ENCODE data around the gene TNNC1. TPM values are rescaled to one million over a fixed set of nuclear protein-coding genes. Genes with fewer than 3 reads are reported as not detected.

TNNC1 gene
- total and polyA plus RNA-seq, 3 experiments from 2014 or later: 2.2 to 2.3 TPM; not detected in 1

DNA sequence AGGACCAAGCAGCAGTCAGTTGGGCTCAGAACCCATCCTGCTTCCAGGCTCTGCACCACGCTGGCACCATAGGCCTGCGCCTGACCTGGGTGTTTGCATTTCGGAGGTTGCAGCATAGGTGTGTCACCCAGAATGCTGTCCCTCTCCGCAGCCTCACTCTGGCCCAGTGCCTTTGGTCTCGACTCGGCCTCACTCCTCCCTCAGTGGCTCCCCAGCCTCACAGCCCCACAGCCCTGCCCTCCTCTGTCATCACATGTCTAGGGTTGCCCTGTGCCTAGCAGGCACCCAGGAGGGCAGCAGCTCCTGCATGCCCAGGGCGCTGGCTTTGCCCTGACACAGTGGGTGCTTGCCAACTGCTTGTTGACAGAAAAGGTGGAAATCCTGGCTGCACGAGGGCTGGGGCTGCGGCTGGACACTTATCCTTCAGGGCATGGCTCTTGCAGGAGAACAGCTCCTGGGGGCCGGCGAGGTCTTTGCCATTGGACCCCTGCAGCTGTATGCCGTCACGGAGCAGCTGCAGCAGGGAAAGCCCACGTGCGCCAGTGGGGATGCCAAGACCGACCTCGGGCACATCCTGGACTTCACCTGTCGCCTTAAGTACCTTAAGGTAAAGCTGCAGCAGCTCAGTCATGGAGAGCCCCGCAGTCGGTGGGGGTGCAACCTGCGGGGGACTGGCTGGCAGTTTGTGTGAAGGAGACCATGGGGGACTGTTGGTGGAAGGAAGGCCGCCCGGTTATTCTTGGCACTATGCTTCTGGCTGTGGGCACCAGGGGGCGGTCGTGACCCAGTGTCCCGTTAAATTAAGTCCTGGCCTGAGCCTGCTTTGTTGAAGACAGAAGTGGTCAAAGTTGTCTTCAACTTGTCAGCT, 17.8 kb upstream of the TNNC1 start:
- Histone ChIP-seq H3K27ac (ENCODE audit: low read depth, low read length) (no peak overlapping the region), H3K9me3 (ENCODE audit: low read length) (no peaks in the 10 kb centered on the region), H3K36me3 (ENCODE audit: insufficient read depth, low read length) (peaks cover 49% of the 10 kb centered on the region), H3K27me3 (ENCODE audit: insufficient read depth, low read length, poor library complexity, severe bottlenecking) (no peaks in the 10 kb centered on the region), H3K4me3 (ENCODE audit: low read length) (no peak overlapping the region), H3K4me1 (ENCODE audit: insufficient read depth, low read length) (no peaks in the 10 kb centered on the region)
- peaks cover 0 to 81% (median 0%) of the 10 kb centered on the region in 3 donors for H3K36me3 Mint-ChIP-seq
- peaks cover 0 to 8% (median 3%) of the 10 kb centered on the region in 3 donors for H3K4me1 Mint-ChIP-seq
- H3K4me3 Mint-ChIP-seq: no peak overlapping the region
- peak overlapping the region in 2 of 8 donors; percentile 24 to 47 for H3K27ac Mint-ChIP-seq
- H3K27me3 Mint-ChIP-seq: no peaks in the 10 kb centered on the region
- no peaks in the 10 kb centered on the region for H3K9me3 Mint-ChIP-seq
- no peak for DNase-seq
- ChIA-PET CTCF (interaction anchor here (1.1 kb wide), 1 partner anchor 15 kb away, joined by 3 read pairs; no protein-coding TSS in a partner anchor), POLR2A (no interaction called here)

DNA sequence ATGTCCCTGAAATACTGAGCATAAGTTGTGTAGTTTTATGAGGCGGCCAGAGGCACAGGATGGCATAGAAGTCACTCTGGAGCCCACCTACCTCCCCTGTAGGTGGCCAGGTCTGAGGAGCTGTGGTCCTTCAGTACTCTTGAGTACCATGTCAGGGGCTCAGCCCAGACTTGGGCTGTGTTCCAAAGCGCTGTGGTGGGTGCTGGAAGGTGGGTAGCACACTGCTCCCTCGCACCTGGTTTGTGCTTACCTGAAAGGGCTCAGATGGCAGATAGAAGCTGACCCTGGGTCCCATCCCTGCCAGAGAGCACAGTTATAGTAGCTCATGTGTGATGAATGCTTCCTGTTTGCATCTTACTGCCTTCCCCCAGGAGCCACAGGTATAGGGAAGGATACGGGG, 17.1 kb upstream of the TNNC1 start:
- no peak overlapping the region for H3K27ac Mint-ChIP-seq
- CTCF ChIA-PET: interaction anchor here (1.1 kb wide), 1 partner anchor 14 kb away, joined by 3 read pairs; no protein-coding TSS in a partner anchor
- no peaks in the 10 kb centered on the region for H3K9me3 Mint-ChIP-seq
- POLR2A ChIA-PET: no interaction called here
- peaks cover 45% of the 10 kb centered on the region for H3K36me3 ChIP-seq (ENCODE audit: insufficient read depth, low read length)
- H3K27me3 Mint-ChIP-seq: no peaks in the 10 kb centered on the region
- no peak overlapping the region for H3K4me3 Mint-ChIP-seq
- H3K4me1 ChIP-seq (ENCODE audit: insufficient read depth, low read length): no peaks in the 10 kb centered on the region
- no peak for DNase-seq
- H3K27me3 ChIP-seq (ENCODE audit: insufficient read depth, low read length, poor library complexity, severe bottlenecking): no peaks in the 10 kb centered on the region
- H3K27ac ChIP-seq (ENCODE audit: low read depth, low read length): no peak overlapping the region
- H3K36me3 Mint-ChIP-seq: peaks cover 0 to 78% (median 1%) of the 10 kb centered on the region in 3 donors
- H3K9me3 ChIP-seq (ENCODE audit: low read length): no peaks in the 10 kb centered on the region
- no peak overlapping the region for H3K4me3 ChIP-seq (ENCODE audit: low read length)
- H3K4me1 Mint-ChIP-seq: peaks cover 0 to 12% (median 4%) of the 10 kb centered on the region in 3 donors

DNA sequence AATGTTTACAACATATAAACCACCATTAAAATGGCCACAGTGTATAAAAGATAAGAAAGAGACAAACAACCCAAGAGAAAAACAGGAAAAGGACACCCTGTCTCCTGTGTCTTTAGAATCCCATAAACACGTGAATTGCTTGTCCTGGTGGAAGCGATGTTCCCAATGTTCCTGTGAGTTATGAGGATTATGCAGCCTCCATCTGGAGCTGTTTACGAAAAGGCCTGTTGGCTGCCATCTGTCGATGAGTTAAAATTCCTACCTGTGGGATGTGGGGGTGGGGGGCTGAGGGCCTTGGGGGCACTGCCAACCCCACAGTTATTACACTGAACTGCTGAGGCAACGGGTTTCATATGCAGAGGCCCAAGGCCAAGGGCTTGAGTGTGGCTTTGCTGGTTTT, 15.2 kb upstream of the TNNC1 start:
- H3K4me3 Mint-ChIP-seq: no peak overlapping the region

DNA sequence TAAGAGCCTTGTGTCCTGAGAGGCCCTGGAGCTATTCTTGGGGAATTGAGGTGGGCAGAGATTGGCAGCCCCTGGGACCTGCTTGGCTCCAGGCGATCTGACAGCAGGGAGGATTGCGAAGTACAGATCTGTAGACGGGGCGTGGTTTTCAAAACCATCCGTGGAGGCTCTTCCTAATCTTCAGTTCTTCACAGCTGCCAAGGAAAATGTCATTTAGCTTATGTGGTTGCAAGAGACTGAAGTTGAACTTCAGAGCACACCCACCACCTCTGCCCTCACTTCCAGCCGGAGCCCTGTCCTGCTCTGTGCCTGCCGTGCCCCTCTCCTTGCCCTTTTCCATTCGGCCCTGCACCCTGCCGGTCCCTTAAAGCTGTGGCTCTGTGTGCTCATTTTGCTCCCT, 14.5 kb upstream of the TNNC1 start:
- no peak overlapping the region for H3K4me3 ChIP-seq (ENCODE audit: low read length)
- H3K27ac ChIP-seq (ENCODE audit: low read depth, low read length): no peak overlapping the region
- H3K36me3 Mint-ChIP-seq: peaks cover 0 to 66% (median 4%) of the 10 kb centered on the region in 3 donors
- DNase-seq: no peak
- no peaks in the 10 kb centered on the region for H3K27me3 Mint-ChIP-seq
- ChIA-PET POLR2A (no interaction called here), CTCF (interaction anchor here (0.9 to 1.4 kb wide), 2 partner anchors 11 to 161 kb away, joined by 3 read pairs; no protein-coding TSS in a partner anchor)
- no peaks in the 10 kb centered on the region for H3K9me3 Mint-ChIP-seq
- no peaks in the 10 kb centered on the region for H3K27me3 ChIP-seq (ENCODE audit: insufficient read depth, low read length, poor library complexity, severe bottlenecking)
- H3K36me3 ChIP-seq (ENCODE audit: insufficient read depth, low read length): peaks cover 28% of the 10 kb centered on the region
- no peaks in the 10 kb centered on the region for H3K9me3 ChIP-seq (ENCODE audit: low read length)
- no peak overlapping the region for H3K4me3 Mint-ChIP-seq
- H3K4me1 Mint-ChIP-seq: peaks cover 3 to 20% (median 9%) of the 10 kb centered on the region in 3 donors
- peak overlapping the region in 3 of 8 donors; percentile 11 to 54 (median 35) for H3K27ac Mint-ChIP-seq
- no peaks in the 10 kb centered on the region for H3K4me1 ChIP-seq (ENCODE audit: insufficient read depth, low read length)

More for the DNA sequence above, 15.2 kb upstream of the TNNC1 start:
- Mint-ChIP-seq H3K27ac (peak overlapping the region in 1 of 8 donors; percentile 75), H3K36me3 (peaks cover 0 to 71% (median 4%) of the 10 kb centered on the region in 3 donors), H3K27me3 (no peaks in the 10 kb centered on the region), H3K9me3 (no peaks in the 10 kb centered on the region), H3K4me1 (peaks cover 0 to 18% (median 7%) of the 10 kb centered on the region in 3 donors)
- CTCF ChIA-PET: interaction anchor here (0.9 kb wide), 1 partner anchor 17 kb away, joined by 4 read pairs; no protein-coding TSS in a partner anchor
- no peaks in the 10 kb centered on the region for H3K9me3 ChIP-seq (ENCODE audit: low read length)
- no peaks in the 10 kb centered on the region for H3K27me3 ChIP-seq (ENCODE audit: insufficient read depth, low read length, poor library complexity, severe bottlenecking)
- no peak for DNase-seq
- POLR2A ChIA-PET: no interaction called here
- H3K27ac ChIP-seq (ENCODE audit: low read depth, low read length): no peak overlapping the region
- H3K4me3 ChIP-seq (ENCODE audit: low read length): no peak overlapping the region
- no peaks in the 10 kb centered on the region for H3K4me1 ChIP-seq (ENCODE audit: insufficient read depth, low read length)
- H3K36me3 ChIP-seq (ENCODE audit: insufficient read depth, low read length): peaks cover 34% of the 10 kb centered on the region

DNA sequence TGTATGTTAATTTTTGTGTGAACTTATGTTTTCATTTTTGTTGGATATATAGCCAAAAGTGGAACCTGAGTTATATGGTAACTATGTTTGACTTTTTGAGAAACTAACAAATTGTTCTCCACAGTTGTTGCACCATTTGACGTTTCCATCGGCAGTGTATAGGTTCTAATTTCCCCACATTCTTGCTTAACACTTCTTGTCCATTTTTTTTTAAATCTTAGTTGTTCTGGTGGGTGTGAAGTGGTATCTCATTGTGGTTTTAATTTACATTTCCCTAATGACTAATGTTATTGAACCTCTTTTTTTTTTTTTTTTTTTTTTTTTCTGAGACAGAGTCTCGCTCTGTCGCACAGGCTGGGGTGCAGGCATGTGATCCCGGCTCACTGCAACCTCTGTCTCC, 9.6 kb upstream of the TNNC1 start:
- ChIA-PET CTCF (no interaction called here), POLR2A (interaction anchor here (0.7 kb wide), 1 partner anchor 217 kb away, joined by 6 read pairs; no protein-coding TSS in a partner anchor)
- Mint-ChIP-seq H3K9me3 (no peaks in the 10 kb centered on the region), H3K36me3 (peaks cover 0 to 65% (median 7%) of the 10 kb centered on the region in 3 donors), H3K4me3 (no peak overlapping the region), H3K27me3 (no peaks in the 10 kb centered on the region), H3K27ac (peak overlapping the region in 2 of 8 donors; percentile 27 to 43), H3K4me1 (peaks cover 16 to 50% (median 16%) of the 10 kb centered on the region in 3 donors)
- H3K27ac ChIP-seq (ENCODE audit: low read depth, low read length): no peak overlapping the region
- H3K9me3 ChIP-seq (ENCODE audit: low read length): no peaks in the 10 kb centered on the region
- H3K27me3 ChIP-seq (ENCODE audit: insufficient read depth, low read length, poor library complexity, severe bottlenecking): no peaks in the 10 kb centered on the region
- no peaks in the 10 kb centered on the region for H3K4me1 ChIP-seq (ENCODE audit: insufficient read depth, low read length)
- no peak for DNase-seq
- H3K4me3 ChIP-seq (ENCODE audit: low read length): no peak overlapping the region
- H3K36me3 ChIP-seq (ENCODE audit: insufficient read depth, low read length): peaks cover 17% of the 10 kb centered on the region

DNA sequence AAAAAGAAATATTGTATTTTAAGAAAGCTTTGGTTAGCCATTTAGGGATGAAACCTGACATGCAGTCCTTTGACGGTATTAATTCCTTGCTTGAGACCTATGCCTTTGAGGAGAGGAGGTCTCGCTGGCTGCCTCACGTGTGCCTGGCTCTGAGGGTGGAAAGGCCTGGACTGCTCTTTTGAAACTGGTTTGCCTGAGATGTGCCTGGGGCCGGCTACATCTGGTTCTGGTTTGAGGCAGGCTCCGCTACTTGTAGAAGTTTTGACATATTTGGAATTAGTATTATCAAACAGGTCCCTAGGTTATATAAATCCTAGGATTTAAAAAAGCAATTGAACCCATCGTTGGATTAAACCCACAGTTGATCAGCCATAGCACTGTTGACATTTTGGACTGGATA, 8.0 kb upstream of the TNNC1 start:
- Histone ChIP-seq H3K27ac (ENCODE audit: low read depth, low read length) (no peak overlapping the region), H3K4me3 (ENCODE audit: low read length) (no peak overlapping the region), H3K27me3 (ENCODE audit: insufficient read depth, low read length, poor library complexity, severe bottlenecking) (no peaks in the 10 kb centered on the region), H3K36me3 (ENCODE audit: insufficient read depth, low read length) (peaks cover 11% of the 10 kb centered on the region), H3K4me1 (ENCODE audit: insufficient read depth, low read length) (peaks cover 7% of the 10 kb centered on the region), H3K9me3 (ENCODE audit: low read length) (no peaks in the 10 kb centered on the region)
- H3K4me1 Mint-ChIP-seq: peaks cover 28 to 61% (median 31%) of the 10 kb centered on the region in 3 donors
- H3K27ac Mint-ChIP-seq: peak overlapping the region in 2 of 8 donors; percentile 17 to 21
- CTCF ChIA-PET: interaction anchor here (1.1 kb wide), 1 partner anchor 10 kb away, joined by 3 read pairs; no protein-coding TSS in a partner anchor
- POLR2A ChIA-PET: no interaction called here
- no peaks in the 10 kb centered on the region for H3K27me3 Mint-ChIP-seq
- no peak for DNase-seq
- H3K36me3 Mint-ChIP-seq: peaks cover 0 to 70% (median 11%) of the 10 kb centered on the region in 3 donors
- no peaks in the 10 kb centered on the region for H3K9me3 Mint-ChIP-seq
- no peak overlapping the region for H3K4me3 Mint-ChIP-seq

DNA sequence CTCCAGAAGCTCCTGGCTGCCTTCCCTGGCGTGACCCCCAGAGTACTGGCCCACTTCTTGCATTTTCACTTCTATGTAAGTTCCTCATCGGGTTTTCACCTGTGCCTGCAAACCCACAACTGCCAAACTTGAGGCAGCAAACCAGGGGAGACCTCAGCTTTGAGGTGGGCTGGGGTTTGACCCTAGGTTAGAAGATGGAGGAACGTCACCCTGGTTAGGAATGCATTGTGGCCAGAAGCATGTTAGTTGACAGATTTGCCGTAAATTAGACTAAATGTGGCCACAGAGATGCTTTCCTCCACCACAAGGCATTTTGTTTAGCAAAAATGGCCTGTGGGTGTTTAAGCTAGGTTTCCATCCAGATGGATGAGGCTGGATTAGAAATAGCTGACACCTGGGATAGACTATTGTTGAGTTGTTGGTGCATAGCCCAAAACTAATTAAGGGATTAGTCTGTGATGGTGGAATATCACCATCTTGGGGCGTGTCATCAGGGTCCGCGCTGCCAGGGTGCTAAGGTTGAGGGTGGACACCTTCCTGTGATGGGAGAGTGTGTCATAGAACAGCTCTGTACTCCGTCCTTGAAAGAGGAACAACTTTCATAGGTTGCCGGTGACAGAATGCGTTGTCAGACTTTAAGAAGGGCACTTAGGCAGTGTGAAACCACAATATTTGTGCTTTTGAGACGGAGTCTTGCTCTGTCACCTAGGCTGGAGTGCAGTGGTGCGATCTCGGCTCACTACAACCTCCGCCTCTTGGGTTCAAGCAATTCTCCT, 5.1 kb upstream of the TNNC1 start:
- POLR2A ChIA-PET: no interaction called here
- Histone ChIP-seq H3K27ac (ENCODE audit: low read depth, low read length) (no peak overlapping the region), H3K27me3 (ENCODE audit: insufficient read depth, low read length, poor library complexity, severe bottlenecking) (no peaks in the 10 kb centered on the region), H3K4me1 (ENCODE audit: insufficient read depth, low read length) (peaks cover 28% of the 10 kb centered on the region), H3K36me3 (ENCODE audit: insufficient read depth, low read length) (peaks cover 11% of the 10 kb centered on the region), H3K4me3 (ENCODE audit: low read length) (no peak overlapping the region), H3K9me3 (ENCODE audit: low read length) (no peaks in the 10 kb centered on the region)
- DNase-seq: no peak
- peaks cover 40 to 77% (median 50%) of the 10 kb centered on the region in 3 donors for H3K4me1 Mint-ChIP-seq
- peaks cover 0 to 66% (median 6%) of the 10 kb centered on the region in 3 donors for H3K36me3 Mint-ChIP-seq
- no peaks in the 10 kb centered on the region for H3K9me3 Mint-ChIP-seq
- CTCF ChIA-PET: interaction anchor here (1.0 to 3.7 kb wide), 2 partner anchors 11 to 47 kb away, joined by 3 to 18 read pairs; no protein-coding TSS in a partner anchor
- no peaks in the 10 kb centered on the region for H3K27me3 Mint-ChIP-seq
- peak overlapping the region in 4 of 8 donors; percentile 64 to 98 (median 84) for H3K27ac Mint-ChIP-seq
- H3K4me3 Mint-ChIP-seq: peak overlapping the region in 2 of 7 donors; percentile 27 to 94
